Measurements from ENCODE around the gene ZNF205.

The ZNF205 gene

DNA sequence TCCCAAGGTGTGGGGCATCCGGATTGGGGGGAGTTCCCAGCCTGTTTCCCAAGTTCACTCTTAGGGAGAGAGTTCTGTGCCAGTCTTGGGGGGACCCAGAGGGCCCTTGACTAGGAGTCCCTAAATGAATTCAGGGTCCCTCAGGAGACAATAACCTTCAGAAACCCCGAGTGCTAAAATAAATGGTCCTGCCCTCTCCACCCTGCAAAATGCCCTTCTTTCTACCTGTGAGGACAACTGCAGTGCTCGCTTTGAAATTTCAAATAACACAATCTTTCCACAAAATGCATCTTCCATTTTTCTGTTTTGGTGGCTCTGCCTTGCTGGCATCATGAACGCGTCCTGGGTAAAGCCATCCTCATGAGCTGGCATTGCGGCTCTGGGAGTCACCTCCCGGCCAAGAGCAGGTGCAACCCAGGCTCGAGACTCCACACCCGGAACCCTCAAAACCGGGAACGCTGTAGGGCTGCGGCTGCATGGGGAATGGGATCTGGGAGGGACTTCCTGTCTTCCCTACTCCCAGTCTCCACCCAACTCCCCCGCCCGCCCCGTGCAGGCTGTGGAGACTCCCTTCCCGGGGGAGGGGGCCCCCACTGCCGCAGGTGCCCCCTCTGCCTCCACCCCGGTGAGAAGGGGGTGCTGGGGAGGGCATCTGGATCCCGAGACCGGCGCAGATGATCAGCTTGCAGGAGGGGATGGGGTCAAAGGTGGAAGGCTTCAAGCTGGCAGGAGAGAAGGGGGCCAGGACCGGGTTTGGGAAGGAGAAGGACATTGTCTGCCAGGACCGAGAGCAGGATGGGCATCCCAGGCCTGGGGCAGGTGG lies at the start of gene ZNF205:
ZNF205 (plus strand) TSS at position 529 of the 823 bp plus-strand sequence. CDS start 845 bp downstream, outside the sequence.
- TF ChIP-seq, protein P1, sequence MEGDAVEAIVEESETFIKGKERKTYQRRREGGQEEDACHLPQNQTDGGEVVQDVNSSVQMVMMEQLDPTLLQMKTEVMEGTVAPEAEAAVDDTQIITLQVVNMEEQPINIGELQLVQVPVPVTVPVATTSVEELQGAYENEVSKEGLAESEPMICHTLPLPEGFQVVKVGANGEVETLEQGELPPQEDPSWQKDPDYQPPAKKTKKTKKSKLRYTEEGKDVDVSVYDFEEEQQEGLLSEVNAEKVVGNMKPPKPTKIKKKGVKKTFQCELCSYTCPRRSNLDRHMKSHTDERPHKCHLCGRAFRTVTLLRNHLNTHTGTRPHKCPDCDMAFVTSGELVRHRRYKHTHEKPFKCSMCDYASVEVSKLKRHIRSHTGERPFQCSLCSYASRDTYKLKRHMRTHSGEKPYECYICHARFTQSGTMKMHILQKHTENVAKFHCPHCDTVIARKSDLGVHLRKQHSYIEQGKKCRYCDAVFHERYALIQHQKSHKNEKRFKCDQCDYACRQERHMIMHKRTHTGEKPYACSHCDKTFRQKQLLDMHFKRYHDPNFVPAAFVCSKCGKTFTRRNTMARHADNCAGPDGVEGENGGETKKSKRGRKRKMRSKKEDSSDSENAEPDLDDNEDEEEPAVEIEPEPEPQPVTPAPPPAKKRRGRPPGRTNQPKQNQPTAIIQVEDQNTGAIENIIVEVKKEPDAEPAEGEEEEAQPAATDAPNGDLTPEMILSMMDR (IDR thresholded peaks at IDR 0.05) = no peak

DNA sequence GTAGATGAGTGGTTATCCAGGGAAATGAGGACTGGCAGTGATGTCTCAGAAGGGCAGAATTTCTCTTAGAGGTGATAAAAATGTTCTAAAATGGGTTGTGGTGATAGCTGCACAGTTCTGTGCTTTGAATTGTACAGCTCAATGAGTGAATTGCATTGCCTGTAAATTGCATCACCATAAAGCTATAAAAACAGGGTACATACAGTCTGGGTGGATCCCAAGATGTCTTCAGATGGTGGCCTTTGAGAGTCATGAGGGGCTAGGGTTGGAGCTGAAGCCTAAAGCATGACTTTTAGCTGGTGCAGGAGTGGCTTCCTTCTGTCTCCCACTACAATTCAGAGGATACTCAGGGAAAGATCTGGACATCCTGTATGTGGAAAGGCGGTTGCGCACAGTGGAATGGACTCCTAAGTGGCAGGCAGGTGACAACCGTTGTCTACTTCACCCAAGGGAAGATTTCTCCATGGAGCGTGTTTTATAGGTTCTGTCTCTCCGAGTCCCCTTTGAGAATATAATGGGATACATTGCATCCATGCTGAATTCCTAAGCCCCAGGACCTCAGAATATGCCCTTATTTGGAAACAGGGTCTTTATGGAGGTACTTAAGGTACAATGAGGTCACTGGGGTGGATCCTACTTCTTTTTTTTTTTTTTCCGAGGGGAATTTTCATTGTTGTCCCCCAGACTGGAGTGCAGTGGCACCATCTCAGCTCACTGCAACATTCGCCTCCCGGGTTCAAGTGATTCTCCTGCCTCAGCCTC lies 48.6 kb upstream of the ZNF205 start:
- TF ChIP-seq, protein P1 (IDR thresholded peaks at IDR 0.05) = no peak

DNA sequence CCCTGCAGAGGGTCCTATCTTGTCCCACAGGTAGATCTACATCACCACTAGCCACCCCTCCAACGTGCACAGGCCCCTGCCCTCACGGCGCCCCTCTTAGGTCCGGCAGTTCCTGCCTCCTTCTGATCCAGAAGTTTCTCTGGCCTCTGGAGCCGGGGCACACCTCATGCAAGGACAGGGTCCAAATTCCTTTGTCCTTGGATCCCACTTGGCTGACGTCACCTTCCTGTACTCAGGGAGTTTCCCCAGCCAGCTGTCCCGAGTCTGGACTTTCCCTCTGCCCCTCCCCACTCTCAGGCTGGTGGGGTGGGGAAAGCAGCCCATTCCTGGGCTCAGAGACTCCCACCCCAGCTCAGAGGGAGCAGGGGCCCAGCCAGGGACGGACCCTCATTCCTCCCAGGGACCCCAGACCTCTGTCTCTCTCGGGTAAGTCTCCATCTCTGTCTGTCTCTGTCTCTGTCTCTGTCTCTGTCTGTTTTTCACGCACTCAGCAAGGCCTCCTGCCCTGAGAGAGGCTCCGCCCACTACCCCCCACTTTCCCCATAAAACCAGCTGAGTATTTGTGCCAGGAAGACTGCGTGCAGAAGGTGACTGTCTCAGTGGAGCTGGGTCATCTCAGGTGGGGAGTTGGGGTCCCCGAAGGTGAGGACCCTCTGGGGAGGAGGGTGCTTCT lies 47.2 kb upstream of the ZNF205 start, which contains the start of gene IL32:
IL32 (plus strand) TSS at position 572 of the 673 bp plus-strand sequence. CDS start 172 bp downstream, outside the sequence.
- TF ChIP-seq, protein P1 (IDR thresholded peaks at IDR 0.05) = no peak

DNA sequence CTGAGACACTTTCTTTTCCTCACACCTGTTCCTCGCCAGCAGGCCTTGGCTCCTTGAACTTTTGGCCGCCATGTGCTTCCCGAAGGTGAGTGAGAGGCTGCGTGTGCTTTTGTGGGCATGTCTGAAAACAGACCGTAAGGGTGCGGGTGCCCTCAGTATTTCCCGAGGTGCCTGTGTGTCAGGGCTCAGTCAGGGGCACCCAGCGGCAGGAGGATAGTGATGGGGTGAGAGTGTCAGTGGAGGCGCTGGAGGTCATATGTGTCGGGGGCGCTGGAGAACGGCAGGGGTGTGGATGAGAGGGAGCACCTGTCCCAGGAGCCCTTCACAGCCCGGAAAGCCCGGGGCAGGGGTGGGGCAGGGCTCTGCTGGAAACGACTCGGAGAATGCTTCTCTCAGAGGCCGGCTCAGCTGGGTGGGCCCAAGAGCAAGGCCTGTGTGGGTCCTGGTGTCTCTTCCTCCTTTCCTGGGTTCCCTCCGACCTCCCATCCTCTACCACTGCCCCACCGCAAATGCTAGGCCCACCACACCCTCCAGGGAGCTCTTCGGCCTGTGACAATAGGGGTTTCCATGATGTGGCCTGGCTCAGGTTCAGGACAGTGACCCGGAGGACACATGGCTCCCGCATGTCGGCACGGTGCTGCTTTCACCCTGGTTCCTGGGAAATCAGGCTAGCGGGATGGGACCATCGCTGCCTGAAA lies 46.5 kb upstream of the ZNF205 start:
- TF ChIP-seq, protein P1 (IDR thresholded peaks at IDR 0.05) = no peak

DNA sequence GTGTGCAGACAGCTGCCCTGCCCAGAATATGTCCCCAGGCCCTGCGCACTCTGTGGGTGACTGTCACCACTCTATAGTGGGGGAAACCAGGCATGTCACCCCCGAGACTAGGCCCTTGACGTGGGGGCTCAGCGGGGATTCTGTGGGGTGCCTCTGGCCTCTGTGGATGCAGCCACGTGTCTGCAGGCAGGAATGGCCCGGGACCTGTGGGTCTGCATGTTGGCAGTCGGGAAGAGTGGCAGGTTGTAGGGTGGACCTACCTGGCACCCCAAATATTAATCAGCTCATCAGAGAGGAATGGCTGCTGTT lies 46.0 kb upstream of the ZNF205 start:
- TF ChIP-seq, protein P1 (IDR thresholded peaks at IDR 0.05) = no peak

DNA sequence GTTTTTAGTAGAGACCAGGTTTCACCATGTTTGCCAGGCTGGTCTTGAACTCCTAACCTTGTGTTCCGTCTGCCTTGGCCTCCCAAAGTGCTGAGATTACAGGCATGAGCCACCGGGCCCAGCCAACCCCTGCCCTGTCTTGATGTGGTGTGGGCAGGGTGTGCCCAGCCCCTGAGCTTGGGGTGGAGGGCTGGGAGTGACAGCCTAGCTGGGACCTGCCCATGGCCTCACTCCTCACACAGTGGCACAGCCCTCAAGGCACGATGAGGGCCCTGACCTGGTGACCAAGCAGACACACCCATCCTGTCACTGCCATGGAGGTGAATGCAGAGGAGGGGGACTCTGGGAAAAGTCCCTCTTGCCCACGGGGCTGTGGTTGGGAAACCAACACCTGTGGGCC lies 43.9 kb upstream of the ZNF205 start:
- TF ChIP-seq, protein P1 (IDR thresholded peaks at IDR 0.05) = no peak

DNA sequence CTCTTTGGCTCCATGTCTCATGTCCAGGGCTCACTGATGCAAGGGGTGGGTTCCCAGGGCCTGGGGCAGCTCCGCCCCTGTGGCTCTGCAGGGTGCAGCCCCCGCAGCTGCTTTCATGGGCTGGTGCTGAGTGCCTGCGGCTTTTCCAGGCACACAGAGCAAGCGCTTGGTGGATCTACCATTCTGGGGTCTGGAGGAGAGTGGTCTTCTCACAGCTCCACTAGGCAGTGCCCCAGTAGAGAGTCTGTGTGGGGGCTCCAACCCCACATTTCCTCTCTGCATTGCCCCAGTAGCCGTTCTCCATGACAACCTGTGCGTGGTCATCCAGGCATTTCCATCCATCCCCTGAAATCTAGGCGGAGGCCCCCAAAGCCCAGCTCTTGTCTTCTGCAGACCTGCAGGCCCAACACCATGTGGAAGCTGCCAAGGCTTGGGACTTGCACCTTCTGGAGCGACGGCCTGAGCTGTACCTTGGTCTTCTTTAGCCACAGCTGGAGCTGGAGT lies 41.7 kb upstream of the ZNF205 start:
- TF ChIP-seq, protein P1 (IDR thresholded peaks at IDR 0.05) = no peak

Measured in LNCAP (cell line).